ENCODE measurements around the gene ADGRE2. TPM values are rescaled to one million over a fixed set of nuclear protein-coding genes. Genes with fewer than 3 reads are reported as not detected.

The ADGRE2 gene
- total RNA-seq, 1 experiment from 2014 or later = 1.2 TPM

GRCh38 chr19:14732510-14732909 lies 45.9 kb downstream of the ADGRE2 start:
- Histone ChIP-seq H3K27me3 (ENCODE audit: insufficient read depth, low read length) (no peaks in the 10 kb centered on the region), H2AK5ac (ENCODE audit: insufficient read length, low read length) (no peak overlapping the region), H3K18ac (ENCODE audit: insufficient read length, low read depth, low read length) (no peak overlapping the region), H3K79me2 (ENCODE audit: insufficient read depth, low read length) (no peaks in the 10 kb centered on the region), H3K4me1 (ENCODE audit: insufficient read depth, low read length) (no peaks in the 10 kb centered on the region), H2BK120ac (ENCODE audit: low read depth, low read length, poor library complexity, severe bottlenecking) (no peak overlapping the region), H2BK12ac (ENCODE audit: insufficient read length, low read depth, low read length) (no peak overlapping the region), H3K23me2 (ENCODE audit: insufficient read length, low read depth, low read length, poor library complexity, severe bottlenecking) (no peaks in the 10 kb centered on the region), H3K4me2 (ENCODE audit: insufficient read depth, insufficient read length, low read length) (no peak overlapping the region), H4K20me1 (ENCODE audit: control insufficient read depth, insufficient read depth, insufficient read length) (no peaks in the 10 kb centered on the region), H3K79me1 (ENCODE audit: insufficient read depth, low read depth, low read length, poor library complexity, severe bottlenecking) (no peaks in the 10 kb centered on the region), H2BK15ac (ENCODE audit: low read depth, low read length) (no peak overlapping the region), H3K23ac (ENCODE audit: insufficient read length, low read depth, low read length) (no peak overlapping the region), H3K4ac (ENCODE audit: low read depth, low read length) (no peak overlapping the region), H3K9me3 (ENCODE audit: control insufficient read depth, low read depth, low read length) (peaks cover 9% of the 10 kb centered on the region), H2BK20ac (ENCODE audit: low read depth, low read length, poor library complexity, severe bottlenecking) (no peak overlapping the region), H4K5ac (ENCODE audit: insufficient read length, low read depth, low read length) (no peak overlapping the region), H4K91ac (ENCODE audit: insufficient read length, low read depth, low read length) (no peak overlapping the region), H3K27ac (ENCODE audit: insufficient read length, low read depth, low read length) (no peak overlapping the region), H3K14ac (ENCODE audit: insufficient read depth, low read length) (no peak overlapping the region), H2BK5ac (ENCODE audit: insufficient read length, low read length) (no peak overlapping the region), H3K56ac (ENCODE audit: insufficient read length, low read depth, low read length) (no peak overlapping the region), H3K9ac (ENCODE audit: extremely low read depth, insufficient read length, low read length) (no peak overlapping the region), H2AFZ (ENCODE audit: low read length) (no peak overlapping the region), H4K8ac (replicated peaks; ENCODE audit: insufficient read length, low read depth, low read length) (no peak overlapping the region), H3T11ph (ENCODE audit: low read length) (no peak overlapping the region)
- no peak overlapping the region for H3K4me3 Mint-ChIP-seq
- TF ChIP-seq CTCF (conservative IDR thresholded peaks at IDR 0.05) = no peak
- no peaks in the 10 kb centered on the region for H3K4me1 Mint-ChIP-seq
- H3K27ac Mint-ChIP-seq = no peak overlapping the region
- peaks cover 69 to 83% of the 10 kb centered on the region in 2 experiments for H3K9me3 Mint-ChIP-seq
- no peak for DNase-seq
- peaks cover 4 to 12% (median 9%) of the 10 kb centered on the region in 3 experiments; a peak in 6 of 7 replicates for H3K36me3 Mint-ChIP-seq (ENCODE audit: insufficient read depth in 1 of 3, low read depth in 3 of 3)
- peaks cover 6% of the 10 kb centered on the region for H3K27me3 Mint-ChIP-seq (ENCODE audit: low read depth)
